ENCODE data around the gene ZNF205.
A peak's percentile ranks its signal among the peaks of the same experiment; 100 is the strongest.
"Not testable (repeated sequence)": the region's sequence is repeated elsewhere in the genome, so short reads cannot be mapped to it uniquely, and the experiment has no call there.

ZNF205 gene

DNA sequence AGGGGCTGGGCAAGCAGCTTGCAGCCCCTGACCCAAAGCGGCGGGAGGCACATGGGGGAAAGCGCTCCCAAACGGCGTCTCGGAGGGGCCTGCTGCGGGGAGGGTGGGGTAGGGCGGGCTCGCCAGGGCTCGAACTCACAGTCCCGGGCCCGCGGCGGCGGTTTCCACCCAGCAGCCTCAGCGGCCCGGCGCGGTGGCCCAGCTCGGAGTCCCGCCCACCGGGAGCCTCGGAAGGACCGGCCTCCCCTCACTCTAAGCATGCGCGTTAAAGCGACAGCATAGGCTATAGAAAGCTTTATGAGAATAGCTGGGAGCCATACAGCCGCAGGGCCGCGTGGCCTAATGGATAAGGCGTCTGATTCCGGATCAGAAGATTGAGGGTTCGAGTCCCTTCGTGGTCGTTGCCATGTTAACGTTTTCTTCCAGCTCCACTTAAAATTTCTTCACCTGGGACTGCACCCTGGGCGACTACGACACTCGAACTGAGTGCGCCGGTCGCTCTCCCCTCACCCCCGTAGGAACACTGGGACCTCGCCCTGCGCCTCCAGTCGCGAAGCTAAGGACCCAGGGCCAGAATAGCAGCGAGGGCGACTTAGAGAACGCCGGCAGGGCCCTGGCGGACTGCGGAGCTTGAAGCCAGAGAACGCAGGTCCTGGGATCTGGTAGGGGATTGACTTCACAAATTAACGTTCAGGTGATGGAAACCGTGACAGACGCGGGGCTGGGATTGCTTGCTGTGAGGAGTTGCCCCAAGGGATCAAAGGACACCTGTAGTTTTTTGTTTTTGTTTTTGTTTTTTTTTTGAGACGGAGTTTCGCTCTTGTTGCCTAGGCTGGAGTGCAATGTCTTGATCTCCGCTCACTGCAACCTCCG lies 38.2 kb downstream of the ZNF205 start:
- DNase-seq: peak; percentile 100

DNA sequence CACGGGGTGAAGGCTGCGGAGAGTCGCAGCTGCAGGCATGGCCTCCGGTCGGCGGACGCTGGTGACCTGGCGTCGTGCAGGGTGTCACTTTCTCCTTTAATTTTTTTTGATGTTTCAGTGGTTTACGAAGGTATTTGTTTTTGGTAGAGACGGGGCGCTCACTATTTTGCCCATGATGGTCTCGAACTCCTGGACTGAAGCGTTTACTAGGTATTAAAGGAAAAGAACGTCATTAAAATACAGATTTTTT lies 39.6 kb downstream of the ZNF205 start:
- no peak for DNase-seq

DNA sequence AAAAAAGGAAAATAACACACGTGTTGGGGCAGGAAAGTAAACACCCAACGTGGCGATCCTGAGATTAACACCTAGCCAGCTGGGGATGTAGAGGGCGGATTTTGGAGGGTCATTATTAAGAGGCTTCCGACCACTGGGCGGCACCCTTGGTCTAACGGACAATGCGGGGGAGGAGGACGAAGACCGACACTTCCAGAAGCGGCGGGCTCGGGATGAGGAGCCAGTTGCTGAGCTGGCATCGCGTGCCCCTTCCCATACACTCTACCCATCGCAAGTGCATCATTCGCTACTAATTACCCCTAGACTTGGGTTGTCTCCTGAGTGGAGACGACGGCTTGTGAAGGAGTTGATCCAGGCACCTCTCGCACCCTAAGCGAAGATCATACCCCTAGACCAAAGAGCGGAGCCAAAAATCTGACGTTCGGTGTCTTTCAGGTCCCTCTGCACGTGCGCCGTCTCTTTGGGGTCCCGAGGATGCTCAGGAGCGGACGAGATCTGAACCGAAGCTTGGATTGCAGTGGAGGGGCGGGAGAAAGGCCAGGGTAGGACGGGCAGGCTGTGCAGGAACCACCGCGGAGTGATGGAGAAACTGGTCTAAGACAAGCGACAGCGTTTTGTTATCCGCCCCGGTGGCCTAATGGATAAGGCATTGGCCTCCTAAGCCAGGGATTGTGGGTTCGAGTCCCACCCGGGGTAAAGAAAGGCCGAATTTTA lies 40.0 kb downstream of the ZNF205 start:
- DNase-seq: peak; percentile 98

DNA sequence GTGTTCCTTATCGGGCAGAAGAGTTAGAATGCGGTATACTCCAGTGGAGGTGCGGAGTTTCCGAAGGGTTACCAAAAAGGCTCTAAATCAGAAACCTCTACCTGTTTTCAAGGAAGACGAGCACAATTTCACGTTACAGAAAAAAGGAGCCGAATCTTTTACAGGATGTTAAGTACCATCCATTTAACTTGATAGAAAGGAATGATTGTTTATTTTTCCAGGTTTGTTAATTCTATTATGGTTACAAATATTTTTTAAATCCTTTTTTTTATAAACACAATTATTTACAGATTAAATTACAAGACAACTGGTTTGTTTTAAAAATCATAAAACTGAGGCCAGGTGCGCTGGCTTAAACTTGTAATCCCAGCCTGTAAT lies 40.6 kb downstream of the ZNF205 start:
- no peak for DNase-seq

DNA sequence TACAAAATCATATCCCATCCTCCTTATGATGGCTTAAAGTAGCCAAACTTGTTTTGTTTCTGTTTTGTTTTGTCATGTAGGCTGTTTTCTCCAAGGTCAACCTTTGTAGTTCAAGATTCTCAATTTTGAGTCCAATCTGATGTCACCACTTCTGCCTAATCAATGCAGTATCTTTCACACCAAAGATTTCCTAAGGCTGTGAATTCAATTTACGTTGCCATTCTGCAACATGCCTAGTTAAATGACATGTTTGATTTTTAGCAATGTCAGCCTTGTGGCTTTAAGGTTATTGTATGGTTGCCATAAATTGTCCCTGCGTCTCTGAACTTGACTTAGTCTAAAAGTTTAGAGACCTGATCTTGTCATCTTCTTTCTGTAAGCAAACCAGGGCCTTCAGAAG lies 42.8 kb downstream of the ZNF205 start:
- DNase-seq: no peak

DNA sequence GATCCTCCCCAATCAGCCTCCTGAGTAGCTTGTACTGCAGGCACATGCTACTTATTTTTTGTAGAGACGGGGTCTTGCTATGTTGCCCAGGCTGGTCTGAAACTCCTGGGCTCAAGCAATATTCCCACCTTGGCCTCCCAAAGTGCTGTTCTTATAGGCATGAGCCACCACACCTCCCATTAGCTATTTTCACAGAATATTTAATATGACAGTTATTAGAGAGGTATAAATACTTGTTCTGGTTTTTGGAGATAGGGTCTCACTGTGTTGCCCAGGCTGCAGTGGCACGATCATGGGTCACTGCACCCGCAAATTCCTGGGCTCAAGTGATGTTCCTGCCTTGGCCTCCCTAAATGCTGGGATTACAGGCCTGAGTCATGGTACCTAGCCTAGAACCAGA lies 43.6 kb downstream of the ZNF205 start:
- no peak for DNase-seq

DNA sequence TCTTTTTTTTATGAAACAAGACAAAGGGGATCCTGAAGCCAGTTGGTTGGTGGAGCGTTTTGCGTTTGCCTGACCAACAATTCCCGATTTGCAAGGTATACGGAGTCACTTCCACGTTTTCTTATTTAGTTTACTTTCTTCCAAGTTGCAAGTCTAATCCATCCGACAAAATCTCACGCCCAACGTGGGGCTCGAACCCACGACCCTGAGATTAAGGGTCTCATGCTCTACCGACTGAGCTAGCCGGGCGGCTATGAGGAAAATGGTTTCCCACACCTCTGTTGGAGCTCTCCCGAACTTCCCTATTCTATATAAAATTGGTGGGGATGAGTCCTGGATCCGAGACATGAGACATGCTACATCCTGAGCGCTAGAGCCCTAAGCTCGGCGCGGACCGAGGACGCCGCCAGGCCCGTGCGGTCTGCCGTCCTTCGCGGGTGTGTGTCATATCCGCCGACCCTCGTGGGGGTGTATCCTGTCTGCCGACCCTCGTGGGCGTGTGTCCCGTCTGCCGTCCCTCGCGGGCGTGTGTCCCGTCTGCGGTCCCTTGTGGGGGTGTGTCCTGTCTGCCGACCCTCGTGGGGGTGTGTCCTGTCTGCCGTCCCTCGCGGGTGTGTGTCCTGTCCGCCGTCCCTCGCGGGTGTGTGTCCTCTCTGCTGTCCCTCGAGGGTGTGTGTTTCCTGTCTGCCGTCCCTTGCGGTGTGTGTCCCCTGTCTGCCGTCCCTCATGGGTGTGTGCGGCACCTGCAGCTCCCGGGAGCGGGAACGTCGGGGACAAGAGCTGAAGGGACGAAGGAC lies 45.0 kb downstream of the ZNF205 start:
- DNase-seq: peak; percentile 88

DNA sequence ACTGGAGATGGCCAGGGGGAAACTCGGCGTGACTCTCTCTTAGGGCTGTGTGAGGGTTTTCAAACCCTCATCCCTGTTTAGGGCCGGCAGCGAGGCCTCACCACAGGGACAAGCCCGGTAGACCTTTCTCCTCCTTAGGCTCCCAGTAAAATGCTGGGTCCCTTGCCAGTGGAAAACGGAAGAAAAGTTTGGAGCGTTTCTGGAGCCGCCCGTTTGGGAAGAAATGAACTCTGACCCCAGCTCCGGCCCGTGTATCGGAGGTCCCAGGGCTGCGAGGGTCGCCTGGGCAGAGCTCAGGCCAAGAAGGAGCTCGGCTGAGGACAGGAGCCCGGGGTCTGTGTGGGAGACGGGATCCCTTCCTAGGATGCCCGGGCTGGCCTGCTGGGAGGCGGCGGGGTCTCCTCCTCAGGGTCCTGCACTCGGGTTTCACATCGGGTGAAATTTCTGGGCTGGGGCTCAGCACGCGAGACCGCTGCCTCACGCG lies 45.7 kb downstream of the ZNF205 start:
- DNase-seq: no peak

DNA sequence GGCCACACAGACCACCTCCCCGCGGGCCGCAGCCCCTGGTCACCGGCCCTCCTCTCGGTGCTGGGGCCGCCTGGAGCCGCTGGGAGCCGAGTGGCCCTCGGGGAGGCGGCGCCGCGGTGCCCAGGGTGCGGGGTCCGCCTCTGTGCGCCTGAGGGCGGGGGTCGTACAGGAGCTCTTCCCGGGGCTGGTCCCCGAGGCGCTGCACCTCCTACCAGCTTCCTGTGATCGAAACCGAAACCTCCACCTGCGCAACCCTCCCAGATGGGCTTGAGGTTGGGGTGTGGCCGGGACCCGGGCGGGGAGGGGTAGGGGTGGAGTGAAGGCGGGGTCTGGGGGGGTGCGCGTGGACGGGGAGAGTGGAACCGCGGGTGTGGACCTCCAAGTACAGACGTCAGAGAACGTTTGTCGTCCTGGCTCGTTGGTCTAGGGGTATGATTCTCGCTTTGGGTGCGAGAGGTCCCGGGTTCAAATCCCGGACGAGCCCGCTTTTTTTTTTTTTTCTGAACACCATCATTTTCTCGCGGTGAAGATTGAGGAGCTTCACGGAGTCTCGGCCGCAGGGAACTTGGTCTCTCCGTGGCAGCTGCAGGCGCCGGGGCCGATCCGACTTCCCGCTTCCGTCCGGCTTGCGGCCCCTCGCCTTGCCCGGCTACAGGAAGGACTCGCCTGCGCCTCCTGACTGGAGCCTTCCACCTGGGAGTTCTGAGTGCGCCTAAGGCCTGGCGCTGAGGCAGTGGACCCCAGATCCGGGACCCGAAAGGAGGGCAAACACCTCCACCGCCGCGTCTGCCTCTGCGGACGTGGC lies 46.3 kb downstream of the ZNF205 start:
- peak; percentile 71 for DNase-seq

DNA sequence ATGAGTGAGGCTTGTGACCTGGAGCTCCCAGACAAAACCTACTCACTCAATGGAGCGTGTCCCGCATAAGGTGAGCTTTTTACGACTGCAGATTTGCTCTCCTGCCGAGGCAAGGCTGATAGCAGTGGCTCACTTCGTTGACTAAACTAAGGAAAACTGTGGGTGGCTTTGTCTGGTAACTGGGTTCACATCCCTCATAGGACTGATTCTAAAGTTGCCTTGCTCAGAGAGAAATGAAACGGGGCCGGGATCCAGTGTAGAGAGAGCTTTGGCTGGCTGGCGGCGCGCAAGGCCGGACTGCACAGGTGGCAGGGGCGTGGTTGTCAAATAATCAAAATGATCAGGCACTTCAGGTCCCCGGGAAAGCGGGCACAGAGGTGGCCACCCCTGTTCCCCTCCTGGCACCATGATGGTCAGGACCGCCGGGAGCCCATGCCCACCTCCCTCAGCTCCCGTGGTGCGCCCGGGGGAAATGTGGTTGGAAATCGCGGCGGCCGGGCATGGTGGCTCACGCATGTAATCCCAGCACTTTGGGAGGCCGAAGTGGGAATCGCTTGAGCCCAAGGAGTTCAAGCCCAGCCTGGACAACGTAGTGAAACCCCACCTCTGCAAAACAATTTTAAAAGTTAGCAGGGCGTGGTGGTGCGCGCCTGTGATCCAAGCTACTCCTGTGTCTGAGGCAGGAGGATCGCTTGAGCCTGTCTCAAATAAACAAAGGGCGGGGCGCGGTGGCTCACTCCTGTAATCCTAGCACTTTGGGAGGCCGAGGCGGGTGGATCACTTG lies 49.0 kb downstream of the ZNF205 start:
- DNase-seq: no peak

DNA sequence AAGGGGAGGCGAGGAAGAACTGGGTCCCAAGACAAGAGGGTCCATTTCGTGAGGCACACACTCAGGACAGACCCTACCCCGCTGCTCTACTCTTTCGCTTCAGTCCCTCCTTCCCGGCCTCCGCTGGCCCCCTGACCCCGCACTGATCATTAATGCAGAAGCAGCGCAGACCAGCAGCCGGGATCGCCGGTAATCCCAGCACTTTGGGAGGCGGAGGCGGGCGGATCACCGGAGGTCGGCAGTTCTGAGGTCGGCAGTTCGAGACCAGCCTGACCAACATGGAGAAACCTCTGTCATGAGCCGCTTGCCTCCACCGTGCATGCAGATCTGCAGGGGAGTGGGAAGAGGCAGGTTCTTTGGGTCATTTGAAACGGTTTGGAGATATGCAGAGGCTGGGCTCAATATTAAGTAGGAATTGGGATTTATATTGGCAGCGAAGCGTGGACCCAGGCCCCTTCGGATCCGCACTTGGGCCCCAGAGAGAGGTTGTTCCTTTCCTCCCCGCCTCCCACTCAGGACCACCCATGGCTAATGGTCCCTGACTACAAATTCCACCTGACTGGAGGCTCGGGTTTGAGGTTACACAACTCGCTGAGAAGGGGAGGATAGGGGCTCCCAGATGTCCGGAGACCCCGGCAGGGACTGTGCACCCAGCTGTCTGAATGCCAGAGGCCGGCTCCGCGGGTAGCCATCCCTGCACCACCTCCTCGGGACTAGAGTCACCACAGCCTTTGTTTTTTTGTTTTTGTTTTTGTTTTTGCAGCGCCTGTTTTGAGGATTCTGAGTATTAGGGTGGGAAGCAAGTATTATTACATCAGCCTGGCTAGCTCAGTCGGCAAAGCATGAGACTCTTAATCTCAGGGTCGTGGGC lies 52.0 kb downstream of the ZNF205 start:
- DNase-seq: no peak

DNA sequence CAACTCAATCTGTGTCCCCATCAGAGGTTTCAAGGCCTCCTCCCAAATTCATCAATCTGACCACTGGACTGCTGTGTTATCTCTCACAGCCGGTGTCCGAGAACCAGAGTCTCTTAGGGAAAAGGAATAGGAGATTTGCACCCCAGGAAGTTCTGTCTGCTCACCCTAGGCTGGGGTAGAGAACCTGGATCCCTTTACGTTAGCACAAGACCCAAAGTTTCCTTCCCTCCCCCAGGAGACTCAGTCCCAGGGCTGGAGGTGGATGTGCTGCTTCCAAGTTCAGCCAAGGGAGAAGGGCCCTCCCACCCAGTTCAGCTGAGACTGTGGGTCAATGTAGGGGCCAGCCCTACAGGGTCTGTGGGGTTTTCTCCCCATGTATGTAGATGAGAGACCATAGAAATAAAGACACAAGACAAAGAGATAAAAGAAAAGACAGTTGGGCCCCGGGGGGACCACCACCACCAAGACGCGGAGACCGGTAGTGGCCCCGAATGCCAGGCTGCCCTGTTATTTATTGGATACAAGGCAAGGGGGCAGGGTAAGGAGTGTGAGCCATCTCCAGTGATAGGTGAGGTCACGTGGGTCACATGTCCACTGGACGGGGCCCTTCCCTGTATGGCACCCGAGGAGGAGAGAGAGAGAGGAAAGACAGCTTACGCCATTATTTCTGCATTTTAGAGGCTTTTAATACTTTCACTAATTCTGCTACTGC lies 52.9 kb downstream of the ZNF205 start:
- no peak for DNase-seq

DNA sequence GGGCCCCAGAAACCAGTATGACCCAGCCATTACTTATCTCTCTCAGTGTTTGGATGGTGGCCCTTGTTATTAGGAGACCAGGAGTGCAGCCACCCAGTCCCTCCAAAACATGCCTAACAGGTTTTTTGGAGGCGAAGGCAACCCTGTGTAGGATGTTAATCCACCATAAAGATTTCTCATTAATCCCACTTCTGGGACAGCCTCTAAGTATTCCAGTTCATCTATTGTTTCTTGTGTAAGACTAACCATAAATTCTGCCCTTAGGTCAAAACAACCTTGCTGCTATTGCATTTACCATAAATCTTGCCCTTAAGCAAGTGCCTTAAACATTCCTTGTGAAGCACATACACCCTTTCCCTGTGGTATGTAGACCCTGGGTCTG lies 54.1 kb downstream of the ZNF205 start:
- DNase-seq: no peak

DNA sequence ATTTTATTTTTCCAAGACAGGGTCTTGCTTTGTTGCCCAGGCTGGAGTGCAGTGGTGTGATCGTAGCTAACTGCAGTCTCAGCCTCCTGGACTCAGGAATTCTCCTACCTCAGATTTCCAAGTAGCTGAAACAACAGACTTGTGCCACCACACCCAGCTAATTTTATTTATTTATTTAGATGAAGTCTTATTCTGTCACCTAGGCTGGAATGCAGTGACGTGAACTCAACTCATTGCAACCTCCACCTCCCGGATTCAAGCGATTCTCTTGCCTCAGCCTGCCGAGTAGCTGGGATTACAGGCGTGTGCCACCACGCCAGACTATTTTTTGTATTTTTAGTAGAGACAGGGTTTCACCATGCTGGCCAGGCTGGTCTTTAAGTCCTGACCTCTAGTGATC lies 56.3 kb downstream of the ZNF205 start:
- not testable (repeated sequence) for DNase-seq

All from eye (tissue), 1 donor.